DOHH2 (cell line): ENCODE measurements around the gene AKT2.

Source experiments
- H3F3A ChIP-seq: fragments of 200-600 bp; sonication (generic), shearing (Covaris generic); 2 replicates; pipeline ENCODE4 v1.6.0; 2016; ENCODE audit warnings: antibody characterized with exemption, mild to moderate bottlenecking; ENCODE audit not compliant: control insufficient read depth, insufficient read depth
- H3K27ac ChIP-seq: fragments of 200-600 bp; sonication (generic); 2 replicates; pipeline ENCODE4 v1.5.1; 2014; ENCODE audit warnings: low read depth, mild to moderate bottlenecking, low read length, moderate library complexity
- H3K27me3 ChIP-seq: fragments of 200-600 bp; sonication (generic); 2 replicates; pipeline ENCODE4 v1.6.1; 2014; ENCODE audit warnings: mild to moderate bottlenecking, low read length, mixed read lengths; ENCODE audit not compliant: control insufficient read depth
- H3K36me3 ChIP-seq: fragments of 200-600 bp; sonication (generic); 2 replicates; pipeline ENCODE4 v1.6.1; 2014; ENCODE audit warnings: mild to moderate bottlenecking, low read length, moderate library complexity, mixed read lengths; ENCODE audit not compliant: control insufficient read depth
- H3K4me1 ChIP-seq: fragments of 200-600 bp; sonication (generic); 2 replicates; pipeline ENCODE4 v1.6.1; 2014; ENCODE audit warnings: mild to moderate bottlenecking, low read length, mixed read lengths; ENCODE audit not compliant: control insufficient read depth
- H3K4me2 ChIP-seq: fragments of 200-600 bp; sonication (generic); 2 replicates; pipeline ENCODE4 v1.6.0; 2014; ENCODE audit warnings: mild to moderate bottlenecking, low read length, moderate library complexity
- H3K4me3 ChIP-seq: fragments of 200-600 bp; sonication (generic); 2 replicates; pipeline ENCODE4 v1.5.1; 2014; ENCODE audit warnings: mild to moderate bottlenecking, low read length, mixed read lengths
- H3K79me2 ChIP-seq: fragments of 200-600 bp; sonication (generic); 2 replicates; pipeline ENCODE4 v1.6.1; 2014; ENCODE audit warnings: mild to moderate bottlenecking, low read length, mixed read lengths; ENCODE audit not compliant: control insufficient read depth
- H3K9me2 ChIP-seq: fragments of 200-600 bp; sonication (generic); replicated peaks from 2 replicates; pipeline ENCODE4 v1.6.1; 2014; ENCODE audit warnings: mild to moderate bottlenecking, low read length, mixed read lengths; ENCODE audit not compliant: control insufficient read depth
- H3K9me3 ChIP-seq: fragments of 200-600 bp; sonication (generic); 2 replicates; pipeline ENCODE4 v1.6.1; 2014; ENCODE audit warnings: antibody characterized with exemption, low read length, mixed read lengths; ENCODE audit not compliant: control insufficient read depth, insufficient read depth
- H4K20me1 ChIP-seq: fragments of 200-600 bp; sonication (generic); 2 replicates; pipeline ENCODE4 v1.6.0; 2014; ENCODE audit warnings: low read depth, mild to moderate bottlenecking, antibody characterized with exemption, low read length, moderate library complexity; ENCODE audit not compliant: control insufficient read depth, insufficient read depth
- EZH2phosphoT487 ChIP-seq: fragments of 200-600 bp; sonication (generic); IDR thresholded peaks from 2 replicates; pipeline ENCODE4 v1.6.1; 2017; ENCODE audit warnings: borderline replicate concordance, mild to moderate bottlenecking, antibody characterized with exemption, low read length, moderate library complexity, mixed read lengths
- TF ChIP-seq, protein P1 (sequence below): fragments of 200-600 bp; sonication (generic); IDR thresholded peaks from one replicate; pipeline ENCODE4 v1.5.1; 2014; ENCODE audit warnings: antibody characterized with exemption, mild to moderate bottlenecking, low read depth, low read length; ENCODE audit not compliant: poor library complexity, severe bottlenecking

AKT2 gene

GRCh38 chr19:40264314-40265054 is 20.7 kb downstream of the AKT2 start:
- Histone ChIP-seq H3K4me3 (no peak overlapping the region), H3K4me2 (no peak overlapping the region), H3K9me3 (no peaks in the 10 kb centered on the region), H3K36me3 (peaks cover 34% of the 10 kb centered on the region), H3F3A (no peaks in the 10 kb centered on the region), H3K27ac (no peak overlapping the region), H3K27me3 (no peaks in the 10 kb centered on the region), H3K4me1 (peaks cover 16% of the 10 kb centered on the region), H4K20me1 (peaks cover 4% of the 10 kb centered on the region; the same call in 1 of the 2 replicates), H3K79me2 (peaks cover 53% of the 10 kb centered on the region), H3K9me2 (no peaks in the 10 kb centered on the region)
- TF ChIP-seq EZH2phosphoT487, result no peak
- TF ChIP-seq, protein P1, sequence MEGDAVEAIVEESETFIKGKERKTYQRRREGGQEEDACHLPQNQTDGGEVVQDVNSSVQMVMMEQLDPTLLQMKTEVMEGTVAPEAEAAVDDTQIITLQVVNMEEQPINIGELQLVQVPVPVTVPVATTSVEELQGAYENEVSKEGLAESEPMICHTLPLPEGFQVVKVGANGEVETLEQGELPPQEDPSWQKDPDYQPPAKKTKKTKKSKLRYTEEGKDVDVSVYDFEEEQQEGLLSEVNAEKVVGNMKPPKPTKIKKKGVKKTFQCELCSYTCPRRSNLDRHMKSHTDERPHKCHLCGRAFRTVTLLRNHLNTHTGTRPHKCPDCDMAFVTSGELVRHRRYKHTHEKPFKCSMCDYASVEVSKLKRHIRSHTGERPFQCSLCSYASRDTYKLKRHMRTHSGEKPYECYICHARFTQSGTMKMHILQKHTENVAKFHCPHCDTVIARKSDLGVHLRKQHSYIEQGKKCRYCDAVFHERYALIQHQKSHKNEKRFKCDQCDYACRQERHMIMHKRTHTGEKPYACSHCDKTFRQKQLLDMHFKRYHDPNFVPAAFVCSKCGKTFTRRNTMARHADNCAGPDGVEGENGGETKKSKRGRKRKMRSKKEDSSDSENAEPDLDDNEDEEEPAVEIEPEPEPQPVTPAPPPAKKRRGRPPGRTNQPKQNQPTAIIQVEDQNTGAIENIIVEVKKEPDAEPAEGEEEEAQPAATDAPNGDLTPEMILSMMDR, result no peak

DNA sequence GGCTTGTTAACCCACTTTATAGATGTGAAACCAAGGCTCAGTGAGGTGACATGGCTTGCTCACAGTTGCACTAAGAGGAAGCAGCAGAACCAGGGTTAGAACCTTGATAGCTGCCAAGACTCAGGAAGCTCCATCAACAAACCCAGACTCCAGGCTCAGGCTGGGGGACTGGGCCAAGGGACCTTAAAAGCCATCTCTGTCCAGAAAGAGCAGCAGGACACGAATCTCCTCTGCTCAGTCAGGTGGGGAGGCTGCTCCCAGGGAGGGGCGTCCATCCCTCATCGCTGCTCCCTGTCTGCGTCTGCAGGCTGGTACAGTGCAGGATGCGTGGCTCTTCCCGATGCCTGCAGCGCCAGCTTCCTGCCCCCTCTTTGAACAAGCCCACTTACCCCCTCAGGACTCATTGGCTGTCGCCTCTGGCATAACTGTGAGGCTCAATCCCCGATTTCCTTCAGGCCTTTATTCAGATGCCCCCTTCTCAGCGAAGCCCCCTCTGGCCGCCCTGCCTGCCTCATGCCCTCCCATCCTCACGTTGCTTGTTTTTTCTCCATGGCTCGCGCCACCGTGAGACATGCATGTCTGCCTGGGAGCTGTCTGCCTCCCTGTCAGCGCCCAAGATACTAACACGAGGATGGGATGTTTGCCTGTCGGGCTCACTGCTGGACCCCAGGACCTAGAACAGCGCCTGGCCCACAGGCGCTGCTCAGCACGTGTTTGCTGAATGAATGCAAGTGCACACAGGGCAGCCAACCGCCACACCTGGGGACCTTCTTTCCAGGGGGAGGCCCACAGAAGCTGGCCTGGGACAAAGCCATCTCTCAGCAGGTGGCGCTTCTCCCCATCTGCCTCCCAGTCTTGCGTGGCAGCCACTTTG is 21.5 kb downstream of the AKT2 start:
- Histone ChIP-seq H3K79me2 (peaks cover 51% of the 10 kb centered on the region), H3K4me3 (no peak overlapping the region), H3K4me2 (no peak overlapping the region), H3K4me1 (peaks cover 13% of the 10 kb centered on the region), H3K36me3 (peaks cover 30% of the 10 kb centered on the region), H4K20me1 (peaks cover 4% of the 10 kb centered on the region; the same call in 1 of the 2 replicates), H3F3A (peaks cover 3% of the 10 kb centered on the region; the same call in 1 of the 2 replicates), H3K9me2 (no peaks in the 10 kb centered on the region), H3K9me3 (no peaks in the 10 kb centered on the region), H3K27ac (no peak overlapping the region), H3K27me3 (no peaks in the 10 kb centered on the region)
- TF ChIP-seq, protein P1, result no peak
- TF ChIP-seq EZH2phosphoT487, result no peak

GRCh38 chr19:40262422-40262821 is 22.7 kb downstream of the AKT2 start:
- H3K27me3 ChIP-seq, result no peaks in the 10 kb centered on the region
- H3K36me3 ChIP-seq, result peaks cover 27% of the 10 kb centered on the region
- no peak overlapping the region for H3K27ac ChIP-seq
- no peak overlapping the region for H3K4me3 ChIP-seq
- H4K20me1 ChIP-seq, result peaks cover 4% of the 10 kb centered on the region; the same call in 1 of the 2 replicates
- no peak overlapping the region for H3K4me2 ChIP-seq
- H3K79me2 ChIP-seq, result peaks cover 49% of the 10 kb centered on the region
- H3K4me1 ChIP-seq, result peaks cover under 1% of the 10 kb centered on the region
- no peak for TF ChIP-seq EZH2phosphoT487
- TF ChIP-seq, protein P1, result no peak
- H3F3A ChIP-seq, result peaks cover 3% of the 10 kb centered on the region; the same call in 1 of the 2 replicates
- H3K9me2 ChIP-seq, result no peaks in the 10 kb centered on the region
- no peaks in the 10 kb centered on the region for H3K9me3 ChIP-seq
